Measurements from ENCODE around the gene RIMBP2. TPM values are rescaled to one million over a fixed set of nuclear protein-coding genes. Genes with fewer than 3 reads are reported as not detected.

The RIMBP2 gene
- total and polyA plus RNA-seq, 8 donors: 0.42 to 19.0 (median 16.1) TPM

- Histone ChIP-seq H3K36me3 (no peaks in the 10 kb centered on the region), H3K9me3 (peaks cover 0 to 12% of the 10 kb centered on the region in 2 donors), H3K27ac (no peak overlapping the region), H3K27me3 (no peaks in the 10 kb centered on the region), H3K4me1 (no peaks in the 10 kb centered on the region), H3K4me3 (no peak overlapping the region)
- no peak for DNase-seq
- no peak for ATAC-seq
- no peak for TF ChIP-seq CTCF (IDR thresholded peaks at IDR 0.05)
- intact Hi-C loops (cut with DNase I): no loop called here
These were observed 52.6 kb downstream of the RIMBP2 start for GRCh38 chr12:130663514-130663913.

- intact Hi-C loops (cut with DNase I): no loop called here
- Histone ChIP-seq H3K4me3 (no peak overlapping the region), H3K27ac (no peak overlapping the region), H3K4me1 (no peaks in the 10 kb centered on the region), H3K9me3 (no peaks in the 10 kb centered on the region), H3K36me3 (no peaks in the 10 kb centered on the region), H3K27me3 (peaks cover 0 to 10% of the 10 kb centered on the region in 2 donors)
- TF ChIP-seq CTCF (IDR thresholded peaks at IDR 0.05): no peak
- ATAC-seq (no peak), DNase-seq (no peak)
These were observed 54.4 kb downstream of the RIMBP2 start for GRCh38 chr12:130661486-130662255.

GRCh38 chr12:130661059-130661458 is 55.0 kb downstream of the RIMBP2 start:
- intact Hi-C loops (cut with DNase I): no loop called here
- no peaks in the 10 kb centered on the region for H3K4me1 ChIP-seq

GRCh38 chr12:130658145-130658911 is 57.8 kb downstream of the RIMBP2 start:
- no peak overlapping the region for H3K27ac ChIP-seq
- intact Hi-C loops (cut with DNase I): no loop called here
- H3K36me3 ChIP-seq: no peaks in the 10 kb centered on the region
- TF ChIP-seq CTCF (IDR thresholded peaks at IDR 0.05): no peak
- ATAC-seq (no peak), DNase-seq (no peak)
- H3K27me3 ChIP-seq: peaks cover 0 to 18% of the 10 kb centered on the region in 2 donors
- H3K9me3 ChIP-seq: peaks cover 0 to 5% of the 10 kb centered on the region in 2 donors
- H3K4me3 ChIP-seq: no peak overlapping the region
- no peaks in the 10 kb centered on the region for H3K4me1 ChIP-seq

More at GRCh38 chr12:130661059-130661458, 55.0 kb downstream of the RIMBP2 start:
- ATAC-seq: no peak
- no peak for TF ChIP-seq CTCF (IDR thresholded peaks at IDR 0.05)
- H3K36me3 ChIP-seq: no peaks in the 10 kb centered on the region
- no peak overlapping the region for H3K4me3 ChIP-seq
- H3K27me3 ChIP-seq: peaks cover 0 to 15% of the 10 kb centered on the region in 2 donors
- no peaks in the 10 kb centered on the region for H3K9me3 ChIP-seq
- no peak overlapping the region for H3K27ac ChIP-seq
- no peak for DNase-seq

- intact Hi-C loops (cut with DNase I): no loop called here
- no peak for DNase-seq
- peaks cover 0 to 18% of the 10 kb centered on the region in 2 donors for H3K27me3 ChIP-seq
- no peaks in the 10 kb centered on the region for H3K36me3 ChIP-seq
- no peak overlapping the region for H3K27ac ChIP-seq
- H3K9me3 ChIP-seq: peaks cover 0 to 5% of the 10 kb centered on the region in 2 donors
- H3K4me1 ChIP-seq: no peaks in the 10 kb centered on the region
- no peak for TF ChIP-seq CTCF (IDR thresholded peaks at IDR 0.05)
- no peak for ATAC-seq
- H3K4me3 ChIP-seq: no peak overlapping the region
These were observed 59.7 kb downstream of the RIMBP2 start for GRCh38 chr12:130656411-130656810.
